Placental epithelial cell (primary cell): ENCODE measurements around the gene CDC14B. TPM values are rescaled to one million over a fixed set of nuclear protein-coding genes. Genes with fewer than 3 reads are reported as not detected.

Source experiments
- total RNA-seq: library from RNA; depleted of rRNA; stranded (reverse); fragments of >200 nt; gene quantifications from 2 replicates; pipeline ENCODE4 v1.2.3, GENCODE V29; 2012

Gene CDC14B
- 27.5 and 37.4 TPM in 2 replicates for total RNA-seq

DNA sequence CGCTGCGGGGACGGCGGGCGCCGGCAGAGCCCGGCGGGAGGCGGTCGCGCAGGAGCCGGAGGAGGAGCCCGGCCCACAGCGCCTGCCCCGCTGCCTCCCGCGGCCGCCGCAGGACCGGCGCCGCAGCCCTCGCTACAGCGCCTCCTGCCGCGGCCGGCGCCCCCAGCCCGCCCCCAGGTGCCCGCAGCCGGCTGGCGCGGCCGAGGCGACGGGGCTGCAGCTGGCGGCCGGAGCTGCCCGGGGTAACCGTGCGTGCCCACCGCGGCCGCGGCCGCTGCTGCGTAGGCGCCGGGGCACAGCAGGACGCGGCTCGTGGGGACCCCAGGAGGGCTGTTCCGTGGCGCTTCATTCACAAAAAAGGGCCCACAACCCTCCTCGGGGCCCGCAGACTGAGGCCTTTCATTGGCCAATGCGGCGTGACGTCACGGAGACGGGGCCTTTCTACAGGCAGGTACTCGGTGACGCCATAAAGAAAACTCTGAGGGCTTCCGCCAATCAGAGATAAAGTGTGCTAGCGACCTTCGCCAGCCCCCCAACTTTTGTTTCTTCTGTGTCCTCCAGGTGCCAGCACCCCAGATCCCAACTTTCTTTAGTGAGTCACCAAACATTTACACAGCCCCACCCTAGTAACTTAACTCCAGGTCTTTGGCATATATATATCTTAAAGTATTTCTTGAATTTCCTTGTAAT lies at the start of gene CDC14B:
CDC14B (minus strand) TSS at position 353 of the 690 bp plus-strand sequence. CDS start 465 bp downstream, outside the sequence.

GRCh38 chr9:96655198-96655851 lies 35.7 kb upstream of the CDC14B start, which contains the start of gene PRXL2C:
Gene PRXL2C, minus strand, starts transcription at chr9:96655317. Its CDS starts 36 bp downstream, at chr9:96655281.

Other genes starting within 250 kb of the CDC14B start
- gene SLC35D2, start 236.1 kb downstream of the CDC14B start, total RNA-seq: 14.5 and 25.6 TPM in 2 replicates
- gene ZNF367, start 201.5 kb downstream of the CDC14B start, total RNA-seq: 3.9 and 4.7 TPM in 2 replicates
- 6.7 and 11.1 TPM in 2 replicates for gene HABP4, start 169.7 kb downstream of the CDC14B start, total RNA-seq
- gene PRXL2C, start 35.5 kb upstream of the CDC14B start, total RNA-seq: 12.5 and 13.3 TPM in 2 replicates
- gene ZNF510, start 158.2 kb upstream of the CDC14B start, total RNA-seq: 8.6 and 16.8 TPM in 2 replicates
- gene ZNF782, start 234.7 kb upstream of the CDC14B start, total RNA-seq: 4.0 and 6.3 TPM in 2 replicates